Body of pancreas (tissue), 4 donors: ENCODE results near the gene QRICH1. TPM values are rescaled to one million over a fixed set of nuclear protein-coding genes. Genes with fewer than 3 reads are reported as not detected.
"Not testable (repeated sequence)": the region's sequence is repeated elsewhere in the genome, so short reads cannot be mapped to it uniquely, and the experiment has no call there.

Experiments used
- ATAC-seq: fragments of 150-250 bp; one replicate; pipeline ENCODE4 v1.9.1; 2016
- DNase-seq, 4 donors: peaks; one replicate each; pipeline ENCODE4 v3.0.0-alpha.2; 2019
- H3K27ac ChIP-seq, 4 donors: fragments of 200-600 bp; sonication (generic); 1 replicate in 3 of 4; 2 replicates in 1 of 4; pipeline versions ENCODE4 v1.5.1 to v1.6.1; 2016 to 2019; ENCODE audit warnings: mild to moderate bottlenecking in 1 of 4, mixed read lengths in 1 of 4, moderate library complexity in 1 of 4
- H3K27me3 ChIP-seq, 2 donors: fragments of 200-600 bp; sonication (generic); one replicate each; pipeline ENCODE4 v1.6.0; 2016; ENCODE audit warnings: mild to moderate bottlenecking in 1 of 2
- H3K36me3 ChIP-seq, 2 donors: fragments of 200-600 bp; sonication (generic); replicated peaks in 1 of 2; 2 replicates each; pipeline ENCODE4 v1.5.1; 2016; ENCODE audit warnings: low read depth in 2 of 2; ENCODE audit not compliant: insufficient read depth in 1 of 2
- H3K4me1 ChIP-seq: fragments of 200-600 bp; sonication (generic); one replicate; pipeline ENCODE4 v1.6.0; 2016
- H3K4me3 ChIP-seq, 2 donors: fragments of 200-600 bp; sonication (generic); 1 replicate in 1 of 2; 2 replicates in 1 of 2; pipeline ENCODE4 v1.5.1; 2016 to 2019
- H3K9me3 ChIP-seq, 3 donors: fragments of 200-600 bp; sonication (generic); 1 replicate in 2 of 3; 2 replicates in 1 of 3; pipeline ENCODE4 v1.5.1; 2016
- CTCF ChIP-seq, 7 experiments: fragments of 450-650 bp in 4 of 7; fragments of 200-600 bp in 3 of 7; sonication (generic) in 3 of 7; IDR thresholded peaks; one replicate each; pipeline ENCODE4 v1.5.1; 2016 to 2019; ENCODE audit warnings: antibody characterized with exemption in 7 of 7
- POLR2A ChIP-seq, 3 donors: fragments of 450-650 bp; IDR thresholded peaks; one replicate each; pipeline ENCODE4 v1.6.1; 2016; ENCODE audit warnings: antibody characterized with exemption in 3 of 3, mild to moderate bottlenecking in 2 of 3
- WGBS, 2 donors: methylation state at CpG; one replicate each; pipeline ENCODE4 v1.1.5; 2017; 5-methylcytosine and 5-hydroxymethylcytosine counted together
- intact Hi-C: fragments of 100-400 bp; cut with DNase I; formaldehyde crosslinking; loops from one replicate; pipeline ENCODE4 v1.15.1; 2023
- total RNA-seq, 2 donors: library from RNA; depleted of rRNA; stranded (reverse); fragments of >200 nt; gene quantifications; one replicate each; pipeline ENCODE4 v1.1.0, GENCODE V29; 2016

The QRICH1 gene
- total RNA-seq, 2 donors from 2014 or later = 63.6 to 67.9 TPM

GRCh38 chr3:49013113-49013737, 80.6 kb downstream of the QRICH1 start:
- Histone ChIP-seq H3K4me3 (no peak overlapping the region), H3K9me3 (no peaks in the 10 kb centered on the region), H3K27me3 (no peaks in the 10 kb centered on the region), H3K27ac (peak overlapping the region; percentile 7 to 58 (median 29)), H3K4me1 (peaks cover 50% of the 10 kb centered on the region), H3K36me3 (peaks cover 0 to 14% of the 10 kb centered on the region in 2 donors)
- ATAC-seq = no peak
- intact Hi-C loops = no loop called here
- no peak for TF ChIP-seq POLR2A (IDR thresholded peaks at IDR 0.05)
- no peak for TF ChIP-seq CTCF (IDR thresholded peaks at IDR 0.05)
- no peak for DNase-seq
- 83 to 86% methylated on average over 15 to 18 of the region's 19 CpGs for WGBS, 2 donors

GRCh38 chr3:49012441-49013017, 81.3 kb downstream of the QRICH1 start:
- Histone ChIP-seq H3K9me3 (no peaks in the 10 kb centered on the region), H3K36me3 (peaks cover 0 to 14% of the 10 kb centered on the region in 2 donors), H3K4me3 (no peak overlapping the region), H3K4me1 (peaks cover 51% of the 10 kb centered on the region), H3K27me3 (no peaks in the 10 kb centered on the region), H3K27ac (peak overlapping the region; percentile 7 to 58 (median 29))
- 16 to 32% methylated on average over 13 to 17 of the region's 17 CpGs for WGBS, 2 donors
- intact Hi-C loops = no loop called here
- ATAC-seq (peak; percentile 10), DNase-seq (peak; percentile 46 to 79 (median 66))
- TF ChIP-seq POLR2A (IDR thresholded peaks at IDR 0.05) (no peak), CTCF (IDR thresholded peaks at IDR 0.05) (no peak)

- intact Hi-C loops = no loop called here
- H3K4me3 ChIP-seq = no peak overlapping the region
- no peak overlapping the region for H3K27ac ChIP-seq
- ATAC-seq = no peak
- DNase-seq = no peak
- peaks cover 48% of the 10 kb centered on the region for H3K4me1 ChIP-seq
- H3K27me3 ChIP-seq = no peaks in the 10 kb centered on the region
- TF ChIP-seq POLR2A (IDR thresholded peaks at IDR 0.05) = no peak
- TF ChIP-seq CTCF (IDR thresholded peaks at IDR 0.05) = no peak
- 69 to 71% methylated on average over 3 of the region's 3 CpGs for WGBS, 2 donors
- H3K36me3 ChIP-seq = peaks cover 0 to 5% of the 10 kb centered on the region in 2 donors
- no peaks in the 10 kb centered on the region for H3K9me3 ChIP-seq
Observed at GRCh38 chr3:49009396-49009795, 84.5 kb downstream of the QRICH1 start.

GRCh38 chr3:49008627-49009026, 85.2 kb downstream of the QRICH1 start:
- peaks cover 46% of the 10 kb centered on the region for H3K4me1 ChIP-seq
- peak overlapping the region in 3 of 4 donors; percentile 91 to 95 (median 93) for H3K27ac ChIP-seq
- intact Hi-C loops, ATAC-seq, H3K4me3 ChIP-seq, DNase-seq, H3K36me3 ChIP-seq, H3K9me3 ChIP-seq, H3K27me3 ChIP-seq: not testable (repeated sequence)
- WGBS, 2 donors = 87 to 89% methylated on average over 5 of the region's 5 CpGs

- ATAC-seq (peak; percentile 63), DNase-seq (peak; percentile 83 to 87 (median 86))
- H3K27ac ChIP-seq = peak overlapping the region; percentile 74 to 95 (median 92)
- 12 to 25% methylated on average over 16 to 40 of the region's 41 CpGs for WGBS, 2 donors
- TF ChIP-seq CTCF (IDR thresholded peaks at IDR 0.05) (no peak), POLR2A (IDR thresholded peaks at IDR 0.05) (no peak)
- H3K4me1 ChIP-seq = peaks cover 40% of the 10 kb centered on the region
- intact Hi-C loops = no loop called here
- no peaks in the 10 kb centered on the region for H3K36me3 ChIP-seq
- no peaks in the 10 kb centered on the region for H3K27me3 ChIP-seq
- no peaks in the 10 kb centered on the region for H3K9me3 ChIP-seq
- H3K4me3 ChIP-seq = peak overlapping the region; percentile 62 to 65
Observed at GRCh38 chr3:49007771-49008528, 85.9 kb downstream of the QRICH1 start.
